ENCODE measurements around the gene CENPM.

The CENPM gene

GRCh38 chr22:41966607-41967240 is 19.8 kb upstream of the CENPM start:
- no peak overlapping the region for H3K4me3 ChIP-seq (ENCODE audit: control insufficient read depth in 1 of 7, extremely low read depth in 1 of 7, insufficient read depth in 4 of 7, low read depth in 2 of 7, low read length in 6 of 7)
- H3K27me3 ChIP-seq (replicated peaks in 2 of 5; ENCODE audit: control insufficient read depth in 4 of 5, insufficient read depth in 5 of 5, low read length in 4 of 5), result peaks cover 0 to 2% (median 0%) of the 10 kb centered on the region in 5 experiments
- no peak overlapping the region for H3K27ac ChIP-seq (ENCODE audit: insufficient read depth in 1 of 2, low read depth in 1 of 2, low read length in 2 of 2, poor library complexity in 1 of 2, severe bottlenecking in 2 of 2)
- 26% methylated on average over 4 of the region's 8 CpGs for WGBS (ENCODE audit: insufficient coverage)
- ChIA-PET POLR2A (no interaction called here), CTCF (interaction anchor here (0.7 to 3.1 kb wide), 11 partner anchors 11 to 477 kb away, joined by 3 to 13 read pairs (median 4); partner anchors contain the start of gene PHETA2)
- H3K4me1 ChIP-seq (ENCODE audit: control extremely low read depth in 1 of 4, control insufficient read depth in 4 of 4, insufficient read depth in 4 of 4, low read length in 3 of 4), result no peaks in the 10 kb centered on the region
- H3K9me3 ChIP-seq (ENCODE audit: control extremely low read depth in 1 of 5, control insufficient read depth in 4 of 5, insufficient read depth in 2 of 5, low read depth in 1 of 5, low read length in 4 of 5), result no peaks in the 10 kb centered on the region
- H3K36me3 ChIP-seq (ENCODE audit: control insufficient read depth in 4 of 4, insufficient read depth in 4 of 4, low read length in 3 of 4), result no peaks in the 10 kb centered on the region
- peak; percentile 76 to 82 (median 80) for DNase-seq

GRCh38 chr22:41966225-41966606 is 19.3 kb upstream of the CENPM start:
- no peaks in the 10 kb centered on the region for H3K36me3 ChIP-seq (ENCODE audit: control insufficient read depth in 4 of 4, insufficient read depth in 4 of 4, low read length in 3 of 4)
- no peak overlapping the region for H3K27ac ChIP-seq (ENCODE audit: insufficient read depth in 1 of 2, low read depth in 1 of 2, low read length in 2 of 2, poor library complexity in 1 of 2, severe bottlenecking in 2 of 2)
- no peak overlapping the region for H3K4me3 ChIP-seq (ENCODE audit: control insufficient read depth in 1 of 7, extremely low read depth in 1 of 7, insufficient read depth in 4 of 7, low read depth in 2 of 7, low read length in 6 of 7)
- DNase-seq, result no peak
- no peaks in the 10 kb centered on the region for H3K9me3 ChIP-seq (ENCODE audit: control extremely low read depth in 1 of 5, control insufficient read depth in 4 of 5, insufficient read depth in 2 of 5, low read depth in 1 of 5, low read length in 4 of 5)
- POLR2A ChIA-PET, result no interaction called here
- WGBS (ENCODE audit: insufficient coverage), result no CpG with 5 or more reads among the region's 2 CpGs
- peaks cover 0 to 2% (median 0%) of the 10 kb centered on the region in 5 experiments for H3K27me3 ChIP-seq (replicated peaks in 2 of 5; ENCODE audit: control insufficient read depth in 4 of 5, insufficient read depth in 5 of 5, low read length in 4 of 5)
- CTCF ChIA-PET, result interaction anchor here (0.6 to 3.1 kb wide), 11 partner anchors 11 to 478 kb away, joined by 3 to 13 read pairs (median 4); no protein-coding TSS in a partner anchor
- no peaks in the 10 kb centered on the region for H3K4me1 ChIP-seq (ENCODE audit: control extremely low read depth in 1 of 4, control insufficient read depth in 4 of 4, insufficient read depth in 4 of 4, low read length in 3 of 4)

GRCh38 chr22:41964112-41964491 is 17.1 kb upstream of the CENPM start:
- DNase-seq, result no peak
- CTCF ChIA-PET, result interaction anchor here (1.1 to 1.4 kb wide), 2 partner anchors 11 to 148 kb away, joined by 4 to 6 read pairs; no protein-coding TSS in a partner anchor
- Histone ChIP-seq H3K9me3 (ENCODE audit: control extremely low read depth in 1 of 5, control insufficient read depth in 4 of 5, insufficient read depth in 2 of 5, low read depth in 1 of 5, low read length in 4 of 5) (no peaks in the 10 kb centered on the region), H3K4me3 (ENCODE audit: control insufficient read depth in 1 of 7, extremely low read depth in 1 of 7, insufficient read depth in 4 of 7, low read depth in 2 of 7, low read length in 6 of 7) (no peak overlapping the region), H3K36me3 (ENCODE audit: control insufficient read depth in 4 of 4, insufficient read depth in 4 of 4, low read length in 3 of 4) (no peaks in the 10 kb centered on the region), H3K27ac (ENCODE audit: insufficient read depth in 1 of 2, low read depth in 1 of 2, low read length in 2 of 2, poor library complexity in 1 of 2, severe bottlenecking in 2 of 2) (no peak overlapping the region), H3K4me1 (ENCODE audit: control extremely low read depth in 1 of 4, control insufficient read depth in 4 of 4, insufficient read depth in 4 of 4, low read length in 3 of 4) (no peaks in the 10 kb centered on the region), H3K27me3 (replicated peaks in 2 of 5; ENCODE audit: control insufficient read depth in 4 of 5, insufficient read depth in 5 of 5, low read length in 4 of 5) (no peaks in the 10 kb centered on the region)
- 100% methylated on average over 2 of the region's 5 CpGs for WGBS (ENCODE audit: insufficient coverage)
- POLR2A ChIA-PET, result interaction anchor here (0.9 kb wide), 1 partner anchor 481 kb away, joined by 3 read pairs; no protein-coding TSS in a partner anchor

- DNase-seq, result no peak
- 89% methylated on average over 7 of the region's 9 CpGs for WGBS (ENCODE audit: insufficient coverage)
- ChIA-PET POLR2A (no interaction called here), CTCF (interaction anchor here (1.1 to 1.6 kb wide), 2 partner anchors 12 to 22 kb away, joined by 3 to 4 read pairs; no protein-coding TSS in a partner anchor)
- H3K4me3 ChIP-seq (ENCODE audit: control insufficient read depth in 1 of 7, extremely low read depth in 1 of 7, insufficient read depth in 4 of 7, low read depth in 2 of 7, low read length in 6 of 7), result no peak overlapping the region
- no peaks in the 10 kb centered on the region for H3K9me3 ChIP-seq (ENCODE audit: control extremely low read depth in 1 of 5, control insufficient read depth in 4 of 5, insufficient read depth in 2 of 5, low read depth in 1 of 5, low read length in 4 of 5)
- no peaks in the 10 kb centered on the region for H3K36me3 ChIP-seq (ENCODE audit: control insufficient read depth in 4 of 4, insufficient read depth in 4 of 4, low read length in 3 of 4)
- H3K27ac ChIP-seq (ENCODE audit: insufficient read depth in 1 of 2, low read depth in 1 of 2, low read length in 2 of 2, poor library complexity in 1 of 2, severe bottlenecking in 2 of 2), result no peak overlapping the region
- H3K27me3 ChIP-seq (replicated peaks in 2 of 5; ENCODE audit: control insufficient read depth in 4 of 5, insufficient read depth in 5 of 5, low read length in 4 of 5), result peaks cover 0 to under 1% (median 0%) of the 10 kb centered on the region in 5 experiments
- H3K4me1 ChIP-seq (ENCODE audit: control extremely low read depth in 1 of 4, control insufficient read depth in 4 of 4, insufficient read depth in 4 of 4, low read length in 3 of 4), result no peaks in the 10 kb centered on the region
Observed at GRCh38 chr22:41963453-41964111, 16.6 kb upstream of the CENPM start.

GRCh38 chr22:41957941-41958556 is 11.1 kb upstream of the CENPM start:
- Histone ChIP-seq H3K27me3 (replicated peaks in 2 of 5; ENCODE audit: control insufficient read depth in 4 of 5, insufficient read depth in 5 of 5, low read length in 4 of 5) (peaks cover 0 to 3% (median 0%) of the 10 kb centered on the region in 5 experiments), H3K4me3 (ENCODE audit: control insufficient read depth in 1 of 7, extremely low read depth in 1 of 7, insufficient read depth in 4 of 7, low read depth in 2 of 7, low read length in 6 of 7) (peak overlapping the region in 2 of 7 experiments; percentile 48 to 71), H3K36me3 (ENCODE audit: control insufficient read depth in 4 of 4, insufficient read depth in 4 of 4, low read length in 3 of 4) (no peaks in the 10 kb centered on the region), H3K27ac (ENCODE audit: insufficient read depth in 1 of 2, low read depth in 1 of 2, low read length in 2 of 2, poor library complexity in 1 of 2, severe bottlenecking in 2 of 2) (no peak overlapping the region), H3K4me1 (ENCODE audit: control extremely low read depth in 1 of 4, control insufficient read depth in 4 of 4, insufficient read depth in 4 of 4, low read length in 3 of 4) (peaks cover 0 to 7% (median 1%) of the 10 kb centered on the region in 4 experiments), H3K9me3 (ENCODE audit: control extremely low read depth in 1 of 5, control insufficient read depth in 4 of 5, insufficient read depth in 2 of 5, low read depth in 1 of 5, low read length in 4 of 5) (no peaks in the 10 kb centered on the region)
- 56% methylated on average over 19 of the region's 23 CpGs for WGBS (ENCODE audit: insufficient coverage)
- DNase-seq, result no peak
- ChIA-PET POLR2A (interaction anchor here (0.6 to 0.7 kb wide), 2 partner anchors 18 to 74 kb away, joined by 3 read pairs; no protein-coding TSS in a partner anchor), CTCF (interaction anchor here (0.7 to 1.3 kb wide), 3 partner anchors 10 to 260 kb away, joined by 3 to 4 read pairs (median 3); no protein-coding TSS in a partner anchor)

- ChIA-PET POLR2A (no interaction called here), CTCF (interaction anchor here (1.1 to 1.4 kb wide), 2 partner anchors 12 to 16 kb away, joined by 3 to 4 read pairs; no protein-coding TSS in a partner anchor)
- no peaks in the 10 kb centered on the region for H3K27me3 ChIP-seq (replicated peaks in 2 of 5; ENCODE audit: control insufficient read depth in 4 of 5, insufficient read depth in 5 of 5, low read length in 4 of 5)
- H3K27ac ChIP-seq (ENCODE audit: insufficient read depth in 1 of 2, low read depth in 1 of 2, low read length in 2 of 2, poor library complexity in 1 of 2, severe bottlenecking in 2 of 2), result no peak overlapping the region
- DNase-seq, result no peak
- H3K36me3 ChIP-seq (ENCODE audit: control insufficient read depth in 4 of 4, insufficient read depth in 4 of 4, low read length in 3 of 4), result no peaks in the 10 kb centered on the region
- 90% methylated on average over 2 of the region's 2 CpGs for WGBS (ENCODE audit: insufficient coverage)
- no peaks in the 10 kb centered on the region for H3K9me3 ChIP-seq (ENCODE audit: control extremely low read depth in 1 of 5, control insufficient read depth in 4 of 5, insufficient read depth in 2 of 5, low read depth in 1 of 5, low read length in 4 of 5)
- H3K4me1 ChIP-seq (ENCODE audit: control extremely low read depth in 1 of 4, control insufficient read depth in 4 of 4, insufficient read depth in 4 of 4, low read length in 3 of 4), result peaks cover 0 to 4% (median 1%) of the 10 kb centered on the region in 4 experiments
- no peak overlapping the region for H3K4me3 ChIP-seq (ENCODE audit: control insufficient read depth in 1 of 7, extremely low read depth in 1 of 7, insufficient read depth in 4 of 7, low read depth in 2 of 7, low read length in 6 of 7)
Observed at GRCh38 chr22:41952713-41953112, 5.8 kb upstream of the CENPM start.
